Dendritic cell treated with granulocyte-macrophage colony-stimulating factor and Interleukin-4, amounts not matched to agents 40 ng/mL and 50 ng/mL, for 4 days (primary cell): ENCODE data around the gene CERS1.

Source experiments
- H3K27ac Mint-ChIP-seq: one replicate; pipeline ENCODE4 v1.8.0; 2022; ENCODE audit warnings: mild to moderate bottlenecking, mixed read lengths
- H3K27me3 Mint-ChIP-seq: one replicate; pipeline ENCODE4 v1.8.0; 2022; ENCODE audit warnings: mild to moderate bottlenecking, mixed read lengths
- H3K36me3 Mint-ChIP-seq: one replicate; pipeline ENCODE4 v1.8.0; 2022; ENCODE audit warnings: low read depth, mixed read lengths
- H3K4me1 Mint-ChIP-seq: one replicate; pipeline ENCODE4 v1.8.0; 2022; ENCODE audit warnings: low read depth, mixed read lengths
- H3K4me3 Mint-ChIP-seq: one replicate; pipeline ENCODE4 v1.8.0; 2022; ENCODE audit warnings: mild to moderate bottlenecking, moderate library complexity, mixed read lengths
- H3K9me3 Mint-ChIP-seq: one replicate; pipeline ENCODE4 v1.8.0; 2022; ENCODE audit warnings: mixed read lengths
- intact Hi-C: fragments of 100-400 bp; cut with micrococcal nuclease; formaldehyde crosslinking; loops from one replicate; pipeline ENCODE4 v1.15.0; 2022

The CERS1 gene, protein sequence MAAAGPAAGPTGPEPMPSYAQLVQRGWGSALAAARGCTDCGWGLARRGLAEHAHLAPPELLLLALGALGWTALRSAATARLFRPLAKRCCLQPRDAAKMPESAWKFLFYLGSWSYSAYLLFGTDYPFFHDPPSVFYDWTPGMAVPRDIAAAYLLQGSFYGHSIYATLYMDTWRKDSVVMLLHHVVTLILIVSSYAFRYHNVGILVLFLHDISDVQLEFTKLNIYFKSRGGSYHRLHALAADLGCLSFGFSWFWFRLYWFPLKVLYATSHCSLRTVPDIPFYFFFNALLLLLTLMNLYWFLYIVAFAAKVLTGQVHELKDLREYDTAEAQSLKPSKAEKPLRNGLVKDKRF

DNA sequence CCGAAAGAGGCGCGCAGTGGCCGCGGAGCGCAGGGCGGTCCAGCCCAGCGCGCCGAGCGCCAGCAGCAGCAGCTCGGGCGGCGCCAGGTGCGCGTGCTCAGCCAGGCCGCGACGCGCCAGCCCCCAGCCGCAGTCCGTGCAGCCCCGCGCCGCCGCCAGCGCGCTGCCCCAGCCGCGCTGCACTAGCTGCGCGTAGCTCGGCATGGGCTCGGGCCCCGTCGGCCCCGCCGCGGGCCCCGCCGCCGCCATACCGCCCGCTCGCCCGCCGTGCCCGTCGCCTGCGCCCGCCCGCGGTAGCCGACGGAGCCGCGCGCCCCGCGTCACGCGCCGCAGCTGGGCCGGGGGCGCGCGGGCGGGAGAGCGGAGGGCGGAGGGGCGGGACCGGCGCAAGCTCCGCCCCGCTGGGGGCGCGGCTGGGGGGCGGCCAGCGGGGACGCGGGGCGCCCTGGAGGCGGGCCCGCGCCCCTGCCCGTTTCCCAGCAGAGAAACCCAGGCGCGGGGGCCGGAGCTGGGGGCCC lies at the start of gene CERS1:
CERS1 (minus strand) TSS at position 335 of the 518 bp plus-strand sequence; CDS start at position 249, 86 bp downstream.
- peak within 1 kb of the TSS; percentile 73 for H3K4me3 Mint-ChIP-seq
- peaks cover 57% of the 10 kb centered on the region for H3K27me3 Mint-ChIP-seq
- no peak within 1 kb of the TSS for H3K27ac Mint-ChIP-seq
- intact Hi-C loops: no loop called here
- H3K9me3 Mint-ChIP-seq: no peaks in the 10 kb centered on the region
- H3K4me1 Mint-ChIP-seq: peaks cover 11% of the 10 kb centered on the region
- peaks cover 34% of the 10 kb centered on the region for H3K36me3 Mint-ChIP-seq

DNA sequence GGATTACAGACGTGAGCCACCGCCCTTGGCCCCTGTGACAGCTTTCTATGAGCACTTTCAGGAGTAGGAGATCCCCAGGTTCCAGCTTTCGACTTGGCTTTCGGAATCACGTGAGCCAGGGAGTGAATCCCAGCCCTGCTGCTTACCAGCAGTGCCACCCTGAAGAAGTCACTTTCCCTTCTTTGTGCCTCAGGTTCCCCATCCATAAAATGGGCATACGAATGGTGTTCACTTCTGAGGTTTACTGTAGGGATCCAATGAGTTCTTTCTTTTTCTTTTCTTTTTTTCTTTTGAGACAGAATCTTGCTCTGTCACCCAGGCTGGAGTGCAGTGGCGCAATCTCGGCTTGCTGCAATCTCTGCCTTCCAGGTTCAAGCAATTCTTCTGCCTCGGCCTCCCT lies 49.3 kb upstream of the CERS1 start:
- Mint-ChIP-seq H3K27ac (peak overlapping the region; percentile 50), H3K27me3 (no peaks in the 10 kb centered on the region), H3K9me3 (no peaks in the 10 kb centered on the region), H3K4me3 (no peak overlapping the region), H3K4me1 (peaks cover 10% of the 10 kb centered on the region), H3K36me3 (peaks cover 6% of the 10 kb centered on the region)
- intact Hi-C loops: no loop called here

DNA sequence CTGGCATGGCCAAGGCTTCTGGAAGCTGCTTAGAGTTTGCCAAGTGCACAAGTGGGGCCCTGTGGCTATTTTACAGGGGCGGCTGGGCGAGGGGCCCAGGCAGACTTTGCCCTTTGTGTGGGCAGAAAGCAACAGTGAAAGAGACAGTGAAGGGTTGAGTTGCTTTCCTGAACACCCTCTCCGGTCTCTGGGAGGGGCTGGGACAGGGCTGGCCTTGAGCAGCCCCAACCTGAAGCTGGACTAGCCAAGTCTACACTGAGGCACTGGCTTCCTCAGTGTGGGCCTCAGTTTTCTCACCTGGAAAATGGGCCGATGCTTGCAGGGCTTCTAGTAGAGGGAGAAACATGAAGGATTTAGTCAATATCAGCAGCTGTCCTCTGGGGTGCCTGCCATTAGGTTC lies 47.5 kb upstream of the CERS1 start:
- no peaks in the 10 kb centered on the region for H3K27me3 Mint-ChIP-seq
- no peak overlapping the region for H3K27ac Mint-ChIP-seq
- H3K4me3 Mint-ChIP-seq: no peak overlapping the region
- intact Hi-C loops: loop anchor here (5.0 kb wide), 1 partner anchor 44 kb away; no protein-coding TSS in a partner anchor
- peaks cover 24% of the 10 kb centered on the region for H3K4me1 Mint-ChIP-seq
- H3K9me3 Mint-ChIP-seq: no peaks in the 10 kb centered on the region
- peaks cover 20% of the 10 kb centered on the region for H3K36me3 Mint-ChIP-seq

DNA sequence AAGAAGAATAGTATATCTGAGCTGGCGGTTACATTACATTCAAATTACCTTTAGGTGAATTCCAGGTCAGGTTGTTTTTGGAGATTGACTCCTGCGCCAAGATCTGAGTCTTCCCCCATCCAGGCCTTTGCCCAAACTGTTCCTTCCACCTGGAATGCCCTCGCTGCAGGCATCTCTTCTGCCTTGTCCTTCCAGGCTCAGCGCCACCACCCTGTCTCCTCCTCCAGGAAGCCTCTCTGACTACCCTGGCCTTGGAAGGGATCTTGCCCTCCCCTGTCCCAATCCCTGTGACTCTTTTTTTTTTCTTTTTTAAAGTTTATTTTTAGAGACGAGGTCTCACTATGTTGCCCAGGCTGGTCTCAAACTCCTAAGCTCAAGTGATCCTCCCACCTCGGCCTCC lies 46.7 kb upstream of the CERS1 start:
- H3K4me1 Mint-ChIP-seq: peaks cover 26% of the 10 kb centered on the region
- H3K9me3 Mint-ChIP-seq: no peaks in the 10 kb centered on the region
- no peak overlapping the region for H3K4me3 Mint-ChIP-seq
- intact Hi-C loops: loop anchor here (5.0 kb wide), 1 partner anchor 45 kb away; no protein-coding TSS in a partner anchor
- peaks cover 28% of the 10 kb centered on the region for H3K36me3 Mint-ChIP-seq
- no peaks in the 10 kb centered on the region for H3K27me3 Mint-ChIP-seq
- no peak overlapping the region for H3K27ac Mint-ChIP-seq

DNA sequence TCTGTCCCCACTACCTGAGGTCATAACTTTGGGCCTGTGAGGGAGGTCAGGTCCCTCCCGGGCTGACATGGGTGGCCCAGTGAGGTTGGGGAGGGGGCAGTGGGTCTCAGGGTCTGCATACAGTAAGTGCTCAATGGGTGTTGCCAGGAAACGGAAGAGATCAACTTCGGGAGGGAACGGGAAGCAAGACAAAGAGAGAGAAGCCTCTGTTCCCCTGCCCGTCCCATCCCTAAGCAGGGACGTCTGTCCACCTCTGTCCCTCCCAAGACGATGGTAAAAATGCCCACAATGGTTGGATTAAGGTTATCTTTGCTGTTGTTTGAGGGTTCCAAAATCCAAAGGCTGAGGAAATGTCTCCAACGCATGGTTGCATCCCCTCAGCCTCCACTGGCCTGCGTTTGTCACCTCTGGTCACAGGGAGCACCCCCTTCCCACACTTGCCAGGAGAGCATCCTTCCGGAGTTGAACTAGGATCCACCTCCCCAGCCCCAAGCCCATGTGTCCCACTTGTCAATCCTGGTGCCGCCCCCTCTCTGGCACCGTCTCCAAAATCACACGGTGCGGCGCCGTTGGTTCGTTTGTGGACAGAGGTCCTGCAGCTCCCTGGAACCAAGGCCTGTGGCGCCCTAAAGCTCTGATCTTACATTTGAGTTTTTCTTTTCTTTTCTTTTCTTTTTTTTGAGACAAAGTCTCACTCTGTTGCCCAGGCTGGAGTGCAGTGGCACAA lies 45.8 kb upstream of the CERS1 start:
- peak overlapping the region; percentile 60 for H3K4me3 Mint-ChIP-seq
- intact Hi-C loops: loop anchor here (2.0 to 5.0 kb wide), 2 partner anchors 25 to 46 kb away; no protein-coding TSS in a partner anchor
- H3K36me3 Mint-ChIP-seq: peaks cover 37% of the 10 kb centered on the region
- H3K27ac Mint-ChIP-seq: peak overlapping the region; percentile 40
- H3K27me3 Mint-ChIP-seq: no peaks in the 10 kb centered on the region
- peaks cover 26% of the 10 kb centered on the region for H3K4me1 Mint-ChIP-seq
- H3K9me3 Mint-ChIP-seq: no peaks in the 10 kb centered on the region

DNA sequence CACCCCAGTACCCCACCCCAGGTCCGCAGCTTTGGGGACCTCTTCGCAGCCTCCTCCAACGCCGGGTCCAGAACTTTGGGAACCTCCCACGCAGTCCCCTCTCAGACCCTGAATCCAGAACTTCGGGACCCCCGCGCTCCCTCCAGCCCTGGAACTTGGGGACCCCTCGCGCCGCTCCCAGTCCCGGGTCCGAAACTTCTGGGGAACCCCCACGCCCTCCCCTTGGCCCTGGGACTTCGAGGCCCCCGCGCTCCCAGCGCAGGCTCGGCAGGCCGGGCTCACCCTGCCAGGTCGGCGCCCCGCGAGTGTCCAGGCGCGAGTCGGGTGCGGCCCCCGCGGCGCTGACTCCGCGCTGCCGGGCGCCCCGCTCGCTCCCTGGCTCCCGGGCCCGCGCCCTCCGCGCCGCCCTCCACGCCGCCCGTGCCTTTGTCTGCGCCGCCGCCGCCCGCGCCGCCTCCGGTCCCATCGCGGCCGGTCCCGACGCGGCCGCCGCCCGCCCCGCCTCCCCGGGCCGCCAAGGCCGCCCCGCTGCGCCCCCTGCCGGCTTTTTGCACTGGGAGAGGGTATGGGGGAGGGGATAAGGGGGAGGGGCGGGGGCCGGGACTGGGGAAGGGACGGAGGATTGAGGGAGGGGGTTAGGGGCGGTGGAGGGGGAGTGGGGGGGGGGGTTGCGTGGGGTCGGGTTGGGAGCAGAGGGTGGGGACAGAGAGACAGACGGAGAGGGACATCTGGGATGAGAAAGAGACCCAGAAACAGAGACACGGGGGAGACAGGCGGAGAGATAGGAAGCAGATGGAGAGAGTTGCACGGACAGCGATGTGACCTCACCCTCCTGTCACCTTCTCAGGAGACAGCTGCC lies 45.0 kb upstream of the CERS1 start, which contains the start of gene HOMER3:
HOMER3 (minus strand) TSS at position 449 of the 859 bp plus-strand sequence. CDS start 2,235 bp downstream, outside the sequence.
- peak within 1 kb of the TSS; percentile 87 for H3K27ac Mint-ChIP-seq
- H3K27me3 Mint-ChIP-seq: no peaks in the 10 kb centered on the region
- intact Hi-C loops: loop anchor here (2.0 to 5.0 kb wide), 2 partner anchors 26 to 46 kb away; no protein-coding TSS in a partner anchor
- H3K4me3 Mint-ChIP-seq: peak within 1 kb of the TSS; percentile 89
- peaks cover 36% of the 10 kb centered on the region for H3K36me3 Mint-ChIP-seq
- no peaks in the 10 kb centered on the region for H3K9me3 Mint-ChIP-seq
- H3K4me1 Mint-ChIP-seq: peaks cover 26% of the 10 kb centered on the region

DNA sequence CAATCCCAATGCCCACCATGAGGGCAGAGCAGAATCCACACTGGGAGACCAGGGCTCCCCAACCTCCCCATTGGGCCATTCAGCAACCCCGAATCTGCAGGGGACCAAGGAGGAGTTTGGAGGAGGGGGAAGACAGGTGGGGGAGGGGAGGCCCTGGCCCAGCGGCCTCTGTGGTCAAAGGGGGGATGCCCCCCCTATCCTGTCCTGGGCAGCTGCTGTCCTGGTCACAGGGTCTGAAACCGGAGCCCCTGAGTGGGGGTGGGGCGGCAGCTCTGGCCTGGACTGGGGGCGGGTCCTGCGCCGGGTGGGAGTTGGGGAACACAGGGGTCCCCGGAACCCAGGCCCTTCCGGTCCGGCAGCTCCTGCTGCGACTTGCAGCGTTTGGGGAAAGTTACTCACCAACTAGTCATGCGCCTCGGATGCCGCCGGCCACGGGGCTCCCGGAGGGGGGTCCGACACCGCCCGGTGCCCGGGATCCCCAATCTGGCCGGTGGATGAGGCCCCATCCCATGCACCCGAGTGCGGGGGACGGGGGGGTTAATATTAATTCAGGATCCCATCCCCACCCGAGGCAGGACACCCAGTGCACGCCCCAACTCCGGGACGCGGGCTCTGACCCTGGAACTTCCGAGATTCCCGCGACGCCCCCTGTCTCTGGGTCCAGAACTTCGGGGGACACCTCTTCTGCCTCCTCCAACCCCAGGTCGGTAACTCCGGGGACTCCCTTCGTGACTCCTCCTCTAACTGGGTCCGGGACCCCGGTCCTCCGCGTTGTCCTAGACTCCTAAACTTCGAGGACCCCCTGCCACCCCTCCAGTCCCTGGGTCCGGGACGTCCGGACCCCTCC lies 44.2 kb upstream of the CERS1 start:
- Mint-ChIP-seq H3K4me1 (peaks cover 26% of the 10 kb centered on the region), H3K4me3 (peak overlapping the region; percentile 89), H3K27me3 (no peaks in the 10 kb centered on the region), H3K36me3 (peaks cover 41% of the 10 kb centered on the region), H3K27ac (peak overlapping the region; percentile 87), H3K9me3 (no peaks in the 10 kb centered on the region)
- intact Hi-C loops: loop anchor here (2.0 to 5.0 kb wide), 2 partner anchors 27 to 47 kb away; no protein-coding TSS in a partner anchor

DNA sequence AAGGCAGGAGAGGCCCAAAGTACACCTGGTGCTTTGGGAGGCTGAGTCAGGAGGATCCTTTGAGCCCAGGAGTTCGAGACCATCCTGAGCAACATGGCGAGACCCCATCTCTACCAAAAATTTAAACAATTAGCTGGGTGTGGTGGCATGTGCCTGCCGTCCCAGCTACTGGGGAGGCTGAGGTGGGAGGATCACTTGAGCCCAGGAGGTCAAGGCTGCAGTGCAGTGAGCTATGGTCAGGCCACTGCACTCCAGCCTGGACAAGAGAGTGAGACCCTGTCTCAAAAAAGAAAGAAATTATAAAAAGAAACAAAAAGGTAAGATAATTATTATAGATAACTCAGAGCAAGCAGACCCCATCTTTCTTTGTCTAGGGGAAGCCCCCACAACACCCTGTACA lies 43.2 kb upstream of the CERS1 start:
- Mint-ChIP-seq H3K4me3 (peak overlapping the region; percentile 41), H3K4me1 (peaks cover 28% of the 10 kb centered on the region), H3K27ac (peak overlapping the region; percentile 87), H3K9me3 (no peaks in the 10 kb centered on the region), H3K27me3 (no peaks in the 10 kb centered on the region), H3K36me3 (peaks cover 50% of the 10 kb centered on the region)
- intact Hi-C loops: no loop called here

DNA sequence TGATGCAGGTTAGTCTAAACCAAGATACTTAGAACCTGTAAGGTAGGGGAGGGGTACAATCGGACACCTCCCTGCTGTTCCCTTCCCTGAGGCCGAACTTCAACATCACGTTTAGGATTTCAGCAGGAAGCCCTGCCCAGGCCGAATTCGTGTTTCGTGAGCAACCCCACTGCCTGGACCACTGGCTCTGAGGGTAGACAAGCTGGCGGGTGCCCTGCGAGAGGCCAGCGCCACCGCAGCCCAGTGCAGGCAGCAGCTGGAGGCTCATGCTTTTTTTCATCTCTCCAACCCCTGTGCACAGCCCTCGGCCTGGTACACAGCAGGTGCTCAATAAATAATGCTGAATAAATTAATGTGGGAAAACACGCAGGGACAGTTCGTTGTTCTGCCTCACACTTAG lies 37.3 kb upstream of the CERS1 start:
- Mint-ChIP-seq H3K27me3 (no peaks in the 10 kb centered on the region), H3K27ac (no peak overlapping the region), H3K4me1 (peaks cover 23% of the 10 kb centered on the region), H3K36me3 (peaks cover 82% of the 10 kb centered on the region), H3K9me3 (no peaks in the 10 kb centered on the region), H3K4me3 (peak overlapping the region; percentile 6)
- intact Hi-C loops: no loop called here

DNA sequence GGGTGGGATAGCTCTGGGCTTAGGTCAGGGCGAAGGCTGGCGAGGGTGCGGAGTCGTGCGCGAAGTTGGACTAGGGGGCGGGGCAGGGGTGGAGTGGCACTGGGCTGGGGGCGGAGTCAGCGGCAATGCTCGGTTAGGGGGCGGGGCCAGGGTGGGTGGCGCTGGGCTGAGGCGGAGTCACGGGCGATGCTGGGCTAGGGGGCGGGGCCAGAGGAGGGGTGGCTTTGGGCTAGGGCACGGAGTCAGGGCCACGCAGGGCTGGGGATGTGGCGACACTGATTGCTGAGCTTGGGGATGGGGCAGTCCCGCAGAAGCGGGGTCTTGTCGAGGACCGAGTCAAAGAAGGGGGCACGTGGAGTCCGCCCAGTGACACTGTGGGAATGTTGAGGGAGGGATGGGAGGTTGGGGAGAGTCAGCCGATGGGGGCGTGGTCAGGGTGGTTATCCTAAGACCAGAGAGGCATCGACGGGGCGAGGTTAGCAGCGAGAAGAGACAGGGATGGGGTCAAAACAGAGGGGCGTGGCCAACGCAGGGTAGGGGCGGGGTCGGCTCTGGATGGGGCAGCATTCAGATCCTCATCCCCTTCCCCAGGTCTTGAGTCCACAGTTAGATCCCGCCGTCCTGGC lies 36.4 kb upstream of the CERS1 start:
- Mint-ChIP-seq H3K9me3 (no peaks in the 10 kb centered on the region), H3K36me3 (peaks cover 82% of the 10 kb centered on the region), H3K27ac (peak overlapping the region; percentile 60), H3K27me3 (no peaks in the 10 kb centered on the region), H3K4me3 (peak overlapping the region; percentile 84), H3K4me1 (peaks cover 23% of the 10 kb centered on the region)
- intact Hi-C loops: loop anchor here (1.0 kb wide), 1 partner anchor 13 kb away; the partner anchor contains the start of genes COPE and DDX49

DNA sequence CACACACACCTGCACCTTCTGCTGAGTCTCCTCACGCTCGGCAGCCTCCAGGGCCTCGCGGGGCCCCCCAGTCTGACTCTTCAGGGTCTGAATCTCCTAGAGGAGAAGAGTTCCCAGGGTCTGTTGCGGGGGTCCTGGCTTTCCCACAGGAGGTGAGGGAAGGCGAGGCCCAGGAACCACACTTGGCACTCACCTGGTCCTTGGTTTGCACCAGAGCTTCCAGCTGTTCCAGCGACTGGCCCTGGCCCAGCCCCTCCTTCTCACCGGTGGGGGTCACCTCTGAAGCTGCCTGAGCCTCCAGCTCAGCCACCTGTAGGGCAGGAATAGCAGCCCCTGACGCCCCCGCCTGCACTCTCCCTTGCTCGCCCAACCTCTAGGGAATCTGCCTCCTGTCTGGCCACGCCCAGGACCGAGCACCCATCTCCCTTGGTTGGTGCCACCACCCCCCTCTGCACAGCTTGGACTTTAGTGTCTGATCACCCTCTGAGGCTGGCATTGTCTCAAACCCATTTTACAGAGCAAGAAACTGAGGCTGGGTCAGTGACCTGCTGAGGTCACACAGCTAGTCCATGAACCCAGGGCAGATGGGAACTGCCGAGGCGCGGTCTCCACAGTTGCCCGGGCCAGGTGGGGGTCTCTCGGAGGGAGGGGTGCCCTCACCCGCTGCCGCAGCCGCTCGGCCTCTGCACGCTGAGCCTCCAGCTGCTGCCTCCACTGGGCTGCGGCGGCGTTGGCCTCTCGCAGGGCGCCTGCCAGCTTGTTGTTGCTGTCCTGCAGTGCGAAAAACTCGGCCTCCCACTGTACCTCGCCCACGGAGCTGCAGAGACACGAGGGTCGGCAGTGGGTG lies 35.6 kb upstream of the CERS1 start:
- peaks cover 82% of the 10 kb centered on the region for H3K36me3 Mint-ChIP-seq
- H3K9me3 Mint-ChIP-seq: no peaks in the 10 kb centered on the region
- no peak overlapping the region for H3K27ac Mint-ChIP-seq
- H3K4me3 Mint-ChIP-seq: peak overlapping the region; percentile 23
- H3K4me1 Mint-ChIP-seq: peaks cover 23% of the 10 kb centered on the region
- intact Hi-C loops: loop anchor here (1.0 kb wide), 1 partner anchor 12 kb away; the partner anchor contains the start of genes COPE and DDX49
- no peaks in the 10 kb centered on the region for H3K27me3 Mint-ChIP-seq
